ENCODE data around the gene TRIM50.
"Not testable (repeated sequence)": the region's sequence is repeated elsewhere in the genome, so short reads cannot be mapped to it uniquely, and the experiment has no call there.

TRIM50 gene

GRCh38 chr7:73327922-73328321 is at the start of gene TRIM50, which contains the start of gene FKBP6:
Gene TRIM50 (minus strand): TSS chr7:73328082. CDS start chr7:73324787, 3,295 bp downstream.
Gene FKBP6 (plus strand): TSS chr7:73328161. CDS start chr7:73328429, 268 bp downstream.
- not testable (repeated sequence) for H3K4me3 ChIP-seq (ENCODE audit: low read depth, low read length)

GRCh38 chr7:73376671-73377412 is 49.0 kb upstream of the TRIM50 start:
- TF ChIP-seq MAX (IDR thresholded peaks at IDR 0.05; ENCODE audit: low read depth, low read length) (no peak), CTCF (IDR thresholded peaks at IDR 0.05; ENCODE audit: low read depth, low read length) (no peak), POLR2A (IDR thresholded peaks at IDR 0.05; ENCODE audit: extremely low read depth, insufficient read length) (no peak), MYC (IDR thresholded peaks at IDR 0.05; ENCODE audit: low read depth, low read length) (no peak)
- DNase-seq (ENCODE audit: low read depth), result no peak
- no peak overlapping the region for H3K4me3 ChIP-seq (ENCODE audit: low read depth, low read length)

More at GRCh38 chr7:73327922-73328321, at the start of gene TRIM50, which contains the start of gene FKBP6:
- DNase-seq (ENCODE audit: low read depth), result not testable (repeated sequence)

- not testable (repeated sequence) for H3K4me3 ChIP-seq (ENCODE audit: low read depth, low read length); DNase-seq (ENCODE audit: low read depth)
Measured at GRCh38 chr7:73376262-73376661, 48.4 kb upstream of the TRIM50 start.

- DNase-seq (ENCODE audit: low read depth), result no peak
Measured at GRCh38 chr7:73373741-73374140, 45.9 kb upstream of the TRIM50 start.

GRCh38 chr7:73369622-73370021 is 41.7 kb upstream of the TRIM50 start:
- DNase-seq (ENCODE audit: low read depth), result no peak
- TF ChIP-seq MYC (IDR thresholded peaks at IDR 0.05; ENCODE audit: low read depth, low read length) (no peak), CTCF (IDR thresholded peaks at IDR 0.05; ENCODE audit: low read depth, low read length) (no peak), MAX (IDR thresholded peaks at IDR 0.05; ENCODE audit: low read depth, low read length) (no peak), POLR2A (IDR thresholded peaks at IDR 0.05; ENCODE audit: extremely low read depth, insufficient read length) (no peak)

More at GRCh38 chr7:73373741-73374140, 45.9 kb upstream of the TRIM50 start:
- TF ChIP-seq MAX (IDR thresholded peaks at IDR 0.05; ENCODE audit: low read depth, low read length) (no peak), POLR2A (IDR thresholded peaks at IDR 0.05; ENCODE audit: extremely low read depth, insufficient read length) (no peak), MYC (IDR thresholded peaks at IDR 0.05; ENCODE audit: low read depth, low read length) (no peak), CTCF (IDR thresholded peaks at IDR 0.05; ENCODE audit: low read depth, low read length) (no peak)
- no peak overlapping the region for H3K4me3 ChIP-seq (ENCODE audit: low read depth, low read length)

GRCh38 chr7:73369009-73369408 is 41.1 kb upstream of the TRIM50 start:
- no peak for DNase-seq (ENCODE audit: low read depth)
- TF ChIP-seq POLR2A (IDR thresholded peaks at IDR 0.05; ENCODE audit: extremely low read depth, insufficient read length) (no peak), MYC (IDR thresholded peaks at IDR 0.05; ENCODE audit: low read depth, low read length) (no peak), MAX (IDR thresholded peaks at IDR 0.05; ENCODE audit: low read depth, low read length) (no peak), CTCF (IDR thresholded peaks at IDR 0.05; ENCODE audit: low read depth, low read length) (no peak)

More at GRCh38 chr7:73369622-73370021, 41.7 kb upstream of the TRIM50 start:
- H3K4me3 ChIP-seq (ENCODE audit: low read depth, low read length), result no peak overlapping the region

GRCh38 chr7:73366990-73367389 is 39.1 kb upstream of the TRIM50 start:
- no peak for DNase-seq (ENCODE audit: low read depth)
- no peak overlapping the region for H3K4me3 ChIP-seq (ENCODE audit: low read depth, low read length)
- TF ChIP-seq CTCF (IDR thresholded peaks at IDR 0.05; ENCODE audit: low read depth, low read length) (no peak), MAX (IDR thresholded peaks at IDR 0.05; ENCODE audit: low read depth, low read length) (no peak)

More at GRCh38 chr7:73369009-73369408, 41.1 kb upstream of the TRIM50 start:
- no peak overlapping the region for H3K4me3 ChIP-seq (ENCODE audit: low read depth, low read length)

Measured in NB4 (cell line).